Left ventricle myocardium inferior (tissue), 1 donor: ENCODE data around the gene KRT28. TPM values are rescaled to one million over a fixed set of nuclear protein-coding genes. Genes with fewer than 3 reads are reported as not detected.

Source experiments
- DNase-seq: peaks from one replicate; pipeline ENCODE4 v3.0.0-alpha.2; 2020
- H3K27ac ChIP-seq: fragments of 200-600 bp; replicated peaks from 2 replicates; pipeline ENCODE4 v1.8.0; 2021
- H3K27me3 ChIP-seq: fragments of 200-600 bp; 2 replicates; pipeline ENCODE4 v1.8.0; 2021; ENCODE audit warnings: low read depth
- H3K36me3 ChIP-seq: fragments of 200-600 bp; 2 replicates; pipeline ENCODE4 v1.8.0; 2021
- H3K4me1 ChIP-seq: fragments of 200-600 bp; 2 replicates; pipeline ENCODE4 v1.8.0; 2021
- H3K4me3 ChIP-seq: fragments of 200-600 bp; 2 replicates; pipeline ENCODE4 v1.8.0; 2021; ENCODE audit warnings: mild to moderate bottlenecking, moderate library complexity
- H3K9me3 ChIP-seq: fragments of 200-600 bp; replicated peaks from 2 replicates; pipeline ENCODE4 v1.8.0; 2021
- intact Hi-C: fragments of 100-400 bp; cut with micrococcal nuclease; formaldehyde crosslinking; loops from one replicate; pipeline ENCODE4 v1.11.0; 2022
- total RNA-seq: library from RNA; stranded (reverse); fragmentation: NEBNext Ultra II Directional; extraction: Animal tissue kit (Norgen Biotek cat#: 25700); gene quantifications from one replicate; pipeline ENCODE4 v1.2.1, GENCODE V29; 2021
- TF ChIP-seq, protein P1 (sequence below): fragments of 200-600 bp; IDR thresholded peaks from 2 replicates; pipeline ENCODE4 v1.8.0; 2021; ENCODE audit warnings: antibody characterized with exemption, mild to moderate bottlenecking, borderline replicate concordance
- donor health status: DM: no; HTN: yes; CAD: no; lungs with severe emphysema.

KRT28 gene
- total RNA-seq, 1 donor from 2014 or later = not detected

DNA sequence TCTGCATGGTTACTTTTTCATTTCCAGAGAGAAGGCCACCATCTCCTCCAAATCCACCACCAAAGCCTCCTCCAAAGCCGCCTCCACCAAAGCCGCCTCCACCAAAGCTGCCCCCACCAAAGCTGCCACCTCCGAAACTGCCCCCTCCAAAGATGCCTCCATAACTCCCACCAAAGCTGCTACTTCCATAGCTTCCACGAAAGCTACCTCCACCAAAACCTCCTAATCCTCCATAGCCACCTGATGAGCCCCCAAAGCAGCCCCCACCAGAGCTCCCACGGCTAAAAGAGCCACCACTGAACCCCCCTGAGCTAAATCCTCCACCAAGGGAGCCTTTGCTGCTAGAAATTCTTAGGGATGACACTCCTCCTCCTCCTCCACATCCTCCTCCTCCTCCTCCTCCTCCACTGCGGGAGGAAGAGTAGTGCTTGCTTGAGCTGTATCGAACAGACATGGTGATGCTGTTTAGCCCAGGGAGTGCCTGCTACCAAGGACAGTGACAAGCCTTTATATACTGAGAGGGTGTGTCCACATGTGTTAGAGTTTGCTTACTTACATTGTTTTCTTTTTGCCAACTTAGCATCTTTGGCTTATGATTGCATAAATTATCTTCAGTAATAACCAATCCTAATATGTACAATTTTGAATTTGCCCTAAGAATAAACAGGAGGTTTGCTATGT lies 22.5 kb upstream of the KRT28 start, which contains the start of gene KRT10:
KRT10 (minus strand) TSS at position 483 of the 681 bp plus-strand sequence; CDS start at position 454, 29 bp downstream.
- no peak for DNase-seq
- TF ChIP-seq, protein P1, sequence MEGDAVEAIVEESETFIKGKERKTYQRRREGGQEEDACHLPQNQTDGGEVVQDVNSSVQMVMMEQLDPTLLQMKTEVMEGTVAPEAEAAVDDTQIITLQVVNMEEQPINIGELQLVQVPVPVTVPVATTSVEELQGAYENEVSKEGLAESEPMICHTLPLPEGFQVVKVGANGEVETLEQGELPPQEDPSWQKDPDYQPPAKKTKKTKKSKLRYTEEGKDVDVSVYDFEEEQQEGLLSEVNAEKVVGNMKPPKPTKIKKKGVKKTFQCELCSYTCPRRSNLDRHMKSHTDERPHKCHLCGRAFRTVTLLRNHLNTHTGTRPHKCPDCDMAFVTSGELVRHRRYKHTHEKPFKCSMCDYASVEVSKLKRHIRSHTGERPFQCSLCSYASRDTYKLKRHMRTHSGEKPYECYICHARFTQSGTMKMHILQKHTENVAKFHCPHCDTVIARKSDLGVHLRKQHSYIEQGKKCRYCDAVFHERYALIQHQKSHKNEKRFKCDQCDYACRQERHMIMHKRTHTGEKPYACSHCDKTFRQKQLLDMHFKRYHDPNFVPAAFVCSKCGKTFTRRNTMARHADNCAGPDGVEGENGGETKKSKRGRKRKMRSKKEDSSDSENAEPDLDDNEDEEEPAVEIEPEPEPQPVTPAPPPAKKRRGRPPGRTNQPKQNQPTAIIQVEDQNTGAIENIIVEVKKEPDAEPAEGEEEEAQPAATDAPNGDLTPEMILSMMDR = no peak
- H3K4me3 ChIP-seq = no peak within 1 kb of the TSS
- peaks cover 10% of the 10 kb centered on the region for H3K36me3 ChIP-seq
- peaks cover 46% of the 10 kb centered on the region for H3K4me1 ChIP-seq
- H3K27me3 ChIP-seq = no peaks in the 10 kb centered on the region
- H3K27ac ChIP-seq = no peak within 1 kb of the TSS
- no peaks in the 10 kb centered on the region for H3K9me3 ChIP-seq
- intact Hi-C loops = no loop called here

DNA sequence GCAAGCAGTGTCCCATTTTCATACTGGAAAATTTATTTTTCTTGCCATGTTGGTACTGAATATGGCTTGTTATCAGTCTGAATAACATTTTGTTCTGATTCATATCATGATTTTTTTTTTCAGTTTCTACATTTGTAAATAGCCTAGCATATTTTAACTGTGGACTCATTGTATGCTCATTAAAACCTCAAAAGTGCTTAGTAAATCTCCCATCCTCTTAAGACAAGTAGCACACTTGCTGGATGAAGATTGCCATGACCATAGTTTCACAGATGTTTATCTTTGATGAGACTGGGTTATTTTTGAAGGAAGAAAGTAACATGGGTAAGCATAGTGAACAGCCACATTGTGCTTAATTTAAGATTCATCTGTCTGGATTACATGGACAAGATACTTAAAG lies 21.8 kb upstream of the KRT28 start:
- intact Hi-C loops = no loop called here
- peak overlapping the region; percentile 97 for H3K27ac ChIP-seq
- no peak for DNase-seq

DNA sequence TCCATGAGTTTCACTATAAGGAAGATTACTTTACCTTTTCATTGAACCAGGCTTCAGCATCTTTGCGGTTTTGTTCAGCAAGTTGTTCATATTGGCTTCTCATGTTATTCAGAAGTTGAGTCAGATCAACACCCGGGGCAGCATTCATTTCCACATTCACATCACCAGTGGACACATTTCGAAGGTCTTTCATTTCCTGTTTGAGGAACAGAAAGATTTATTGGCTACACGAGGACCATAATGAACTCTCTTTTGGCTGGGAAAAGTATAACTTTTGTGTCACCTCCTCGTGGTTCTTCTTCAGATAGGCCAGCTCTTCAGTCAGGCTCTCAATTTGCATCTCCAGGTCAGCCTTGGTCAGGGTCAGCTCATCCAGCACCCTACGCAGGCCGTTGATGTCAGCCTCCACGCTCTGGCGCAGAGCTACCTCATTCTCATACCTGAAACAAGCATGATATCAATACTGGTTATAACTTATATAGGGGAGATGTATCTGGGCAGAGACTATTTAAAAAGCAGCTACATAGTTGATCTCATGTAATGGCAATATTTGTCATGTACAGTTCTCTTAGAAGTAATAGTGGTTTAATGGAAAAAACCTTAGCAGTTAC lies 20.6 kb upstream of the KRT28 start:
- intact Hi-C loops = no loop called here
- Histone ChIP-seq H3K27ac (peak overlapping the region; percentile 97), H3K27me3 (no peaks in the 10 kb centered on the region), H3K4me3 (peak overlapping the region; percentile 80), H3K4me1 (peaks cover 50% of the 10 kb centered on the region), H3K36me3 (peaks cover 18% of the 10 kb centered on the region), H3K9me3 (no peaks in the 10 kb centered on the region)
- DNase-seq = no peak
- TF ChIP-seq, protein P1 = no peak

More for the DNA sequence above, 21.8 kb upstream of the KRT28 start:
- Histone ChIP-seq H3K4me3 (no peak overlapping the region), H3K36me3 (peaks cover 17% of the 10 kb centered on the region), H3K27me3 (no peaks in the 10 kb centered on the region), H3K9me3 (no peaks in the 10 kb centered on the region), H3K4me1 (peaks cover 50% of the 10 kb centered on the region)
- TF ChIP-seq, protein P1 = no peak

DNA sequence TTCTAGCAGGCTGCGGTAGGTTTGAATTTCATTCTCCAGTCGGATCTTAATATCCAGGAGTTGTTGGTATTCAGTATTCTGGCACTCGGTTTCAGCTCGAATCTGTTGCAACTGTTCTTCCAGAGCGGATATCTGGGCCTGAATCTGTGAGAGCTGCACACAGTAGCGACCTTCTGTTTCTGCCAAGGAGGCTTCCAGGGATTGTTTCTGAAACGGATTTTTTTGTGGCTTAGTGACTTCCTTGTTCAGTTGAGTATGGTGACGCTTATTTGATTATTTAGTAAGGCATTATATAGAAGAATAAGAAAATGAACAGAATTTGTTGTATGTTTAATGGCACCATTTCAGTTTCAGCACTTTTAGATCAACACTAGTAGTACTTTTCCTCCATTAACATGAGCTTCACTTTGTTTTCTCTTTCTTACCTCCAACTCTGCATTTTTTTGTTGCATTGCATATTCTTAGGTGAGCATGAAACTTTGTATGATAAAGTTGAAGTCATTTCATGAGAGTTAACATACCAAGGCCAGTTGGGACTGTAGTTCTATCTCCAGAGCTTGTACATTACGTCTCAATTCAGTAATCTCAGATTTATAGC lies 19.9 kb upstream of the KRT28 start:
- Histone ChIP-seq H3K27me3 (no peaks in the 10 kb centered on the region), H3K27ac (peak overlapping the region; percentile 97), H3K4me1 (peaks cover 50% of the 10 kb centered on the region), H3K36me3 (peaks cover 18% of the 10 kb centered on the region), H3K4me3 (peak overlapping the region; percentile 80), H3K9me3 (no peaks in the 10 kb centered on the region)
- intact Hi-C loops = no loop called here
- TF ChIP-seq, protein P1 = no peak
- no peak for DNase-seq

DNA sequence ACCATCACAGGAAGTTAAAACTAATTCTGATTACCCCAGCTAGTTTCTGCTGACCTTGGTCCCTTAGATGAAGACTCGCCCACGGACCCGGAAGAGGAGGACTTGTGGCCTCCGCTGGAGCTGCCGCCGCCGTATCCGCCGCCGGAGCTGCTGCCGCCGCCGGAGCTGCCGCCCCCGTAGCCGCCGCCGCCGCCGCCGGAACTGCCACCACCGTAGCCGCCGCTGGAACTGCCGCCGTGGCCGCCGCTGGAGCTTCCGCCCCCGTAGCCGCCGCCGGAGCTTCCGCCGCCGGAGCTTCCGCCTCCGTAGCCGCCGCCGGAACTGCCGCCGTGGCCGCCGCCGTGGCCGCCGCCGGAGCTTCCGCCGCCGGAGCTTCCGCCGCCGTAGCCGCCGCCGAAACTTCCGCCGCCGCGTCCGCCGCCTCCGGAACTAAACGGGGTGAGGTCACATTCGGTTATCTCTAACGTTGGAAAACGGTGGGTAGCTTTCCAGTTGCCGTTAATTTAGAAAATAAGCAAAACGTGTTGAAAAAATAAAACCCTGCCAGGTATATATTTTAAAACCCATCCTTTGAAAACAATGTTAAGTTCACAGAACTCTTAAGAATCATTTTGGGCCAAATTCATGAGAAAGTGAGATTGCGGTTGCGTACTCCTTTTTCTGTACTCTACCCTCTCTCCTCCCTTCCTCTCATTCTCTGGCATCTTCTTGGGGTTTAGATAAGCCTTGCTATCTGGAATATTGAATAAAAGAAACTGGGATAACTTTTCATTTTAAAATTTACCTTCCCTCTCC lies 19.2 kb upstream of the KRT28 start:
- Histone ChIP-seq H3K27me3 (no peaks in the 10 kb centered on the region), H3K4me3 (peak overlapping the region; percentile 80), H3K27ac (peak overlapping the region; percentile 97), H3K9me3 (no peaks in the 10 kb centered on the region), H3K4me1 (peaks cover 50% of the 10 kb centered on the region), H3K36me3 (peaks cover 18% of the 10 kb centered on the region)
- DNase-seq = peak; percentile 81
- intact Hi-C loops = no loop called here
- TF ChIP-seq, protein P1 = no peak
